Retina (tissue), 1 donor: ENCODE data around the gene RUNX3.
"Not testable (repeated sequence)": the region's sequence is repeated elsewhere in the genome, so short reads cannot be mapped to it uniquely, and the experiment has no call there.

ENCODE experiments used
- DNase-seq: peaks from one replicate; pipeline ENCODE4 v3.0.0-alpha.2; 2016

The RUNX3 gene

DNA sequence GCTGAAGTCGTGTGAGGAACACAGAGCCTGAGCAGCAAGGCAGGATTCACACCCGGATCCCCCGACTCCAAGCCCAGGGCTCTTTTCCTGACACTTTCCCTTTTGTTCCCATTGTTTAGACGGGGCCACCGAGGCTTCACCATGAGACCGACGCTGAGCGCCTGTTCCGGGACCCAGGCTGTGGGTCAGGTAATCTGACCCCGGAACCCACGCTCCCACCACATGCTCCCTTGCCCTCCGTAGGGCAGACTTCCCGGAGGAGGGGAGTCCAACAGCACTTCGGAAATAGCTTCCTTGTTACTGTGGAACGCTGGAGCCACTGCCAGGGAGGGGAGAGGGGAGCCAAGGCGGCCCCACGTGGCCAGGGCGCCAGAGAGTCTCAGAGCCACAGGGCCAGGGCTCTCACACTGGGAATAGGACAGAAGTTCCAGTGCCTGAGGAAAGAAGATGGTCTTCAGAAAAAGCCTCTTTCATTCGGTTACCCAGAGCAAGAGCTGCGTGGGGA lies 18.4 kb downstream of the RUNX3 start:
- DNase-seq = no peak

- no peak for DNase-seq
These were observed 19.1 kb downstream of the RUNX3 start for GRCh38 chr1:24910751-24911650.

DNA sequence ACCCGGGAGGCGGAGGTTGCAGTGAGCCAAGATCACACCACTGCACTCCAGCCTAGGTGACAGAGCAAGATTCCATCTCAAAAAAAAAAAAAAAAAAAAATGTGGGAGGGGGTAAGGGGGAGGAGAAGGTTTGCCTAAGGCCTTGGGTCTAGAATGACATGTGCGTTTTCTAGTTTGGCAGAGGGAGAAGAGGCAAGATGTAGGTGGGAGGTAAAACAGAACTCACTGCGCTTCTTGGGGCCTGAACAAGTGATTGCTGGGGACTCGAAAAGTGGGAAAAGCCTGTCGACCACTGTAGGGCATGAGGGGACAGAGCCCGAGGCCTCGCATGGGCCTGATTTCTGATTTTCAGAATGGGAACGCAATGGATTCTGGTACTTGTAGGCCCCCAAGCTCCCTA lies 19.9 kb downstream of the RUNX3 start:
- no peak for DNase-seq

DNA sequence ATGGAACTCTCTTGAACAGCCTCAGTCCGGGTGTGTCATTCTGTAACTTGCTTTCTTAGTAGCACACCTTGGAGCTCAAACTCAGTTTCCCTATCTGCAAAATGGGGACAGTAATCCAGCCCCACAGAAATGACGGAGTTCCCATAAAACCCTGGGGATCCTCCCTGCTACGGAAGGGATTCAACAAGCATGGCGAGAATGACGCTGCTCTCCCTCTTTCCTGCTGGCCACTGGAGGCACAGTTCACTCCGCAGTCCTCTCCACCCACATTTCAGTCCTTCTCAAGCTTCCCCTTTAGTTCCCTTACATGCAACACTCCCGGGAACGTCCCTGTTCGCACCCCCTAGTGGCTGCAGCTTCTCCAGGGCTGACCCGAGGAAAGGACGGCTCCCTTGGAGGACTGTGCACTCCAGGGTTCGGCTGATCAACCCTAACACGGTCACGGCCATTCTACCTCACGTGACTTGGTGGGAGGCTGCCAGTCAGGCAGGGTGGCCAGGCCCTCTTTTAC lies 20.6 kb downstream of the RUNX3 start:
- DNase-seq = no peak

DNA sequence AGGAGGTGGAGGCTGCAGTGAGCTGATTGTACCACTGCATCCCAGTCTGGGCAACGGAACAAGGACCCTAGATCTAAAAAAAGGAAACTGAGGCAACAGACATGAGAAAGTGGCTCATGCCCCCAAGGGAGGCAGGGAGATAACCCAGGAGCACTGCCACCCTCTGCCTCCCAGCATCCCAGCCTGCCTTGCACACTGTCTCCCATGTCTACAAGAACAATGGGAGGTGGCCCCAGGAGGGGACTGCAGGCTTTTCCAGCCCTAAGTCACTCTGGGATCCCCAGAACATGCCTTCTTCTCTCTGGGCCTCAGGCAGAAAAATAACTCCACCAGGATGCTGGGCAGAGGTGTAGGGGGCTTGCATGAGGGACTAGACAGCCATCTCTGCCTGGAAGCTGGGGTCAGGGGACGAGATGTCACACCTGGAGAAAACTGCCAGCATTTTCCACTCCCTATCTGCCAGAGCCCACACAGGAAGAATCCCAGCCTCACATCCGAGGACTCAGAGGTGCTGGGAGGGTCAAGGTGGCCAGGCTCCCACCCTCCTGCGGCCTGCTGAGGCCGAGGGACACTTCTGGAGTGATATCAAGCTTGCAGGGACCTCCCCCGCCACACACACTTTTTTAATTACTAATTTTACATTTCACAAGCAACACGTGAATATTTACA lies 21.4 kb downstream of the RUNX3 start:
- DNase-seq = no peak

GRCh38 chr1:24907587-24908294 lies 22.3 kb downstream of the RUNX3 start:
- not testable (repeated sequence) for DNase-seq

DNA sequence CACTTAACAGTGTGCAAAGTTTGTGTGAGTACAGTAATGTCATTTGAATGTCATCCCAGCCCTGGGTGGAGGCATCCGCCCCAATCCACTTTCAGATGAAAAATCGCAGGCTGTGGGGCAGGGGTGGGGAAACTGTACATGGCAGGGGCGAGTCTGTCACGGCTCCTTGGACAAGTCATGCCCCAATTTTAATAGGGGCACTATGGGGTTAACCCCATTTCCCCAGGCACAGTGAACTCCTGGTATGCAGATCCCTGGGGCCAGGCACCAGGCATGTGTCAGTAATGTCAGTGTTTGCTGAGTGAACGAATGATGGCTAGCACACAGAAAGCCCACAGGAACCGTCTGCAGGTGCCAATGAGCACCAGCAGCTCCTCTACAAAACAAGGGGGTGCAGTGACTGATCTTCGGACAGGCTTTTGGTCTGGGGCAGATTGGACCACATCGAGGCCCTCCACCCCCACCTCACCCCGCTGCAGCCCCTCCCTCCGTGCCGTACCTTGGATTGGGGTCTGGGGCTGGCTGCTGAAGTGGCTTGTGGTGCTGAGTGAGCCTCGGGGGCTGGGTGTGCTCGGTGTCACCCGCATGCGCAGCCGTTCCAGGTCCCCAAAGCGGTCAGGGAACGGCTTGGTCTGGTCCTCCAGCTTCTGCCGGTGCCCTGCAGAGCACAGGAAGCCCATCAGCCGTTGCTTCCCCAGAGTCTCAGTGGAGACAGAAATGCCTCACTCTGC lies 23.2 kb downstream of the RUNX3 start:
- no peak for DNase-seq

GRCh38 chr1:24905979-24906720 lies 23.9 kb downstream of the RUNX3 start:
- no peak for DNase-seq

DNA sequence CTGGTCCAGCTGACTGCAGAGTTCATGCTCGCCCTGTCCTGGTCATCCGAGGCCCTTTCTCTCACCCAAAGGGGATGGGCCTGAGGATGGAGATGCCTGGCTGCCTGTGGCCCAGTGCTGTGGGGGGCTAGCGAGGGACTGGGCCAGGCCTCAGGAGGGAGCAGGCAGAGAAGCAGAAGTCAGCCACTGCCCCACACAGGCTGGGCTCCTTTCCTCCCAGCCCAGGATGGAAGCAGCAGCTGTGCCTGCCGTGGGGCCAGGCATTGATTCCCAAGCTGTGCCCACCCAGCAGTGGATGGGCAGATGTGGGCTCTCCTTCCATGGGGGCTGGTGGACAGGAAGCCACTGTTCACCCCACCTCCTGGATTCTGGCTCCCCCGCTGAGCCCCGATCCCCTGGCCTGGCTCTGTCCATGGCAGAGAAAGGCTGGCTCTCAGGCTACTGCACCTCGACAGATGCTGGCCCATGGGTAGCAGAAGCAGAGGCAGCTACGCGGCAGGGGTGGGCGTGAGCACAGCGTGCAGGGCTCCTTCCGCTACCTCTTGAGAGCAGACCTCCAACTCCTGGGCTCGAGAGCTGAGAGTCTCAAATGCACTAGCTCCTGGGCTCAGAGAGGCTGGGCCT lies 24.6 kb downstream of the RUNX3 start:
- DNase-seq = no peak

DNA sequence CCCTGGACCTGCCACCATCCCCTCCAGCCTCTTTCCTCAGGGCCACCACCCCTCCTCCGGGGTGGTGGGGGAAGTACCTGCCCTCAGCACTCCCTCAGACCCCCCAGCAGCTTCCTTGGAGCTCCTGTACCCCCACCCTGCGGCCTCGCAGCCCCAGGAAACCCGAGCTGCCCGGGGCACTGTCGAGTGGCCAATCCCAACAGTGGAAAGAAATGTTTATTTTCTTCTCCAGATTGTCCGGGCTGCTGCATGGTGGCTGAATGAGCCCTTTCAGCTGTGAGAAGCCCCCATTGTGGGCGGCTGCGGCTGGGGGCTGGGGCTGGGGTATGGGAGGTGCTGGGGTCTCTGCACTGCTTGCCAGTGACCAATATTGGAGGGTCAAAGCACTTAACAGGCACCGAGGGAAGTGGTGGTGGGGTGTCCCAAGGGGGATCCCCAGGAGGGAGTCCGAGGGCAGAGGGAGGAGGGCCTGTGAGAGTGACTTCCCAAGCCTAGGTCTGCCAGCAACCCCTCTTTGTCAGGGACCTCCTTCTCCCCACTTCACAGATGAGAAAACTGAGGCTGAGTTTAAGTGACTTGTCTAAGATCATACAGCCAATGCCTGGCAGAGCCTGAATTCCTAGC lies 25.2 kb downstream of the RUNX3 start:
- no peak for DNase-seq

GRCh38 chr1:24903955-24904730 lies 25.9 kb downstream of the RUNX3 start:
- DNase-seq = no peak

DNA sequence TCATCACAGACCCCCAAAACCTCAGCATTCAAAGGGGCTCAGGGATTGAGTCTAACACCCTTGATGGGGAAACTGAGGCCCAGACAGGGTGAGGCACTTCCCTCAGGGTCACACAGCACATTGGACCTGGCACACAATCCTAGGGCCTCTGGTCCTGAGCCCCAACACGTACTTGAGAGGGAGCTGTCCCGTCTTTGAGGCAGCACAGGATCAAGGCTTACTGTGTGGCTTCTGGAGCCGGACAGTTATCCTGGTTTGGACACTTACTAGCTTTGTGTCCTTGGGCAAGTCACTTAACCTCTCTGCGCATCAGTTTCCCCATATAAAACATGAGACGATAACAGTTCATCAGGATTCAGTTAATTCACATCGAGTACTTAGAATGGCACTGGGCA lies 26.5 kb downstream of the RUNX3 start:
- DNase-seq = no peak

DNA sequence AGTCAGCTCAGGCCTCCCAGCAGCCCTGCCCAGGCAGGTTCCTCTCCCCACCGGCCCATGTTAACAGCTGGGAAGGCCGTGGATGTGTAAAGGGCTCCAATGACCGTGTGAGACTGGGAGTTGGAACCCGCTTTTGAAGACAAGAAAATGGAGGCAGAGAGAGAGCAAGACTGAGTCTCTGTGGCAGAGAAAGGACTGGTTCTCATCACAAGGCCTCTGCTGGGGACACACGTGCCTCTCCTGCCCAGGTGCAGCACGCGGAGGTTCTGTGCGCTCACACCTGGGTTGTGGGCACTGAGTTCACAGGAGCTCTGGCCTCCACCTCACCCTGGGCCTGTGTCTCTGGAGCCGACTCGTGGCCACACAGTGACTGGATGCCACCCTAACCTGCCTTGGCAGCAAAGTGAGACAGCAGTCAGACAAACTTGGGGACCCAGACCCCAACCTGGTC lies 27.0 kb downstream of the RUNX3 start:
- DNase-seq = no peak

DNA sequence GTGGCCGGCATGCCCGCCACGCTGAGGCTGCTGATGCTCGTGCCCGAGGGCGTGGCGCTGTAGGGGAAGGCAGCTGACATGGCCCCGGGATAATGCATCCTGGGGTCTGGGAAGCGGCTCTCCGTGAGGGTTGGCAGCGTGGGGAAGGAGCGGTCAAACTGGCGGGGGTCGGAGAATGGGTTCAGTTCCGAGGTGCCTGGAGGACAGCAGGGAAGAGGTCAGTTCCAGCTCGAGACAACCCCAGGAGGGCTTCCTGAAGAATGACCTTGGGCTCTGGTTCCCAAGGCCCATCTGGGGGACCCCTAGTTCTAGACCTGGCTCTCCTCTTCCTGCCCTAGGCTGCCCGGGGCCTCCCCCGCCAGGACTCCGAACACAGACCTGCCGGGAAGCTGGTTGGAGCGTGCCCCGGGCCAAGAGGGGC lies 27.6 kb downstream of the RUNX3 start:
- DNase-seq = no peak

GRCh38 chr1:24901791-24902470 lies 28.1 kb downstream of the RUNX3 start:
- DNase-seq = no peak

- DNase-seq = no peak
These were observed 28.9 kb downstream of the RUNX3 start for GRCh38 chr1:24900985-24901781.

DNA sequence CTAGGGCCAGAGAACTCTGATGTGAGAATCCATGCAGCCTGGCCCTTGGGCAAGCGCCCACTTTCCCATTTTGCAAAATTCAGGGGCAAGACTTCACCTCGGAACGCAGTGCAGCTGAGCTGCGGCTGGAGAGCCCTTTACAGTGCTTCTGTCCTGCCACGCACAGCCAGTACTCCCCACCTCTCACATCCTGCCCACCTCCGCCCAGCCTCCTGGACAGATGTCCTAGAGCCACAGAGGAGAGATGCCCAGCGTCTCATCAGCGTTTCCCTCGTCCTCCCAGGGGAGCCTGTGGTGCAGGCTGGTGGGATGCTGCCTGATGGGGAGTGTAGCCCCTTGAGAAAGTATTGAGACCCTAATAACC lies 29.6 kb downstream of the RUNX3 start:
- no peak for DNase-seq
